ENCODE data around the gene CD248. TPM values are rescaled to one million over a fixed set of nuclear protein-coding genes. Genes with fewer than 3 reads are reported as not detected.
"Not testable (repeated sequence)": the region's sequence is repeated elsewhere in the genome, so short reads cannot be mapped to it uniquely, and the experiment has no call there.

Gene CD248
- total RNA-seq, 1 donor from 2014 or later: 12.3 TPM

GRCh38 chr11:66313321-66314185 lies 3.3 kb downstream of the CD248 start:
- DNase-seq: peak; percentile 41
- intact Hi-C loops (cut with micrococcal nuclease): loop anchor here (5.0 kb wide), 1 partner anchor 74 kb away; no protein-coding TSS in a partner anchor
- peak overlapping the region; percentile 92 for H3K27ac ChIP-seq (replicated peaks)
- H3K4me3 ChIP-seq: peak overlapping the region; percentile 73
- H3K4me1 ChIP-seq: peaks cover 45% of the 10 kb centered on the region
- no peaks in the 10 kb centered on the region for H3K9me3 ChIP-seq (replicated peaks)
- no peaks in the 10 kb centered on the region for H3K36me3 ChIP-seq
- TF ChIP-seq CTCF (IDR thresholded peaks at IDR 0.05; ENCODE audit: borderline replicate concordance): peak; percentile 23
- H3K27me3 ChIP-seq (ENCODE audit: low read depth): no peaks in the 10 kb centered on the region

DNA sequence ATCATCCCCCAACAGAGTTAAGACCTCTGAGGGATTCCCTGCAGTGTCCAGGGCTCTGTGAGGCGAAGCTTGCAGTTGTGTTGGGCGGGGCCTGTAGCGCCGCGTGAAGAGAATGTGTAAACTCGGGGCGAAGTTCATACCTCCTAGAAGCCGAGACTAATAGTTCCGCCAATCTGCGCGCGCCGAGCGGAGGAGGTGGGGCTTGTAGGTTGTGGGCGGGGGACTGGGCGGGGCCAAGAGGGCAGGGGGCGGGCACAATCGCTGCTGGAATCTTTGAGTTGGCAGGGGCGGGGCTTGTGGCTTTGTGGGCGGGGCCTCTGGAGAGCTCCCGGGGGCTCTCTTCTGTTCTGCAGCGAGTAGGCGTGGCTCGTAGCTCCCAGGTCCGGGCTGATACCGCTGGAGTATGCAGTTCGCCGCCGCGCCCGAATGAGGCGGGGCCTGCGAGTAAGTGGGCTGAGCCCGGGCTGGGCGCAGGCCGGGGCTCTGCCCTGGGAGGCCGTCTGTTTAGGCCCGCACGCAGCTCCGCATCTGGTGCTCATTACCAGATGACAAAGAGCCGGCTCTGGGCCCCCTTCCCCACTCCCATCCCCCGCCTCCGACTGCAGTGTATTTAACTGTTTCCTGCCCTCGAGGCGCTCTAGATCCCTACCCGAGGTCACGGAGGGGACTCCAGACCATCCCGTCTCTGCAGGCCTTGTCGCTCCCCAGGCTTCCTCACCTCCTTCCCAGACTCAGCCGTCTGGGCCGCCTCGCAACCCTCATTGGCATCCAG lies 4.1 kb downstream of the CD248 start:
- H3K4me1 ChIP-seq: peaks cover 37% of the 10 kb centered on the region
- TF ChIP-seq CTCF (IDR thresholded peaks at IDR 0.05; ENCODE audit: borderline replicate concordance): no peak
- H3K36me3 ChIP-seq: no peaks in the 10 kb centered on the region
- no peaks in the 10 kb centered on the region for H3K9me3 ChIP-seq (replicated peaks)
- intact Hi-C loops (cut with micrococcal nuclease): loop anchor here (5.0 kb wide), 1 partner anchor 75 kb away; no protein-coding TSS in a partner anchor
- peak; percentile 99 for DNase-seq
- no peaks in the 10 kb centered on the region for H3K27me3 ChIP-seq (ENCODE audit: low read depth)
- peak overlapping the region; percentile 92 for H3K27ac ChIP-seq (replicated peaks)
- H3K4me3 ChIP-seq: peak overlapping the region; percentile 73

- TF ChIP-seq CTCF (IDR thresholded peaks at IDR 0.05; ENCODE audit: borderline replicate concordance): peak; percentile 48
- Histone ChIP-seq H3K36me3 (no peaks in the 10 kb centered on the region), H3K27me3 (ENCODE audit: low read depth) (no peaks in the 10 kb centered on the region), H3K9me3 (replicated peaks) (no peaks in the 10 kb centered on the region), H3K4me3 (peak overlapping the region; percentile 73), H3K4me1 (peaks cover 30% of the 10 kb centered on the region), H3K27ac (replicated peaks) (peak overlapping the region; percentile 92)
- intact Hi-C loops (cut with micrococcal nuclease): loop anchor here (5.0 kb wide), 1 partner anchor 75 kb away; no protein-coding TSS in a partner anchor
- DNase-seq: peak; percentile 93
Measured at GRCh38 chr11:66311965-66312548, 4.8 kb downstream of the CD248 start.

DNA sequence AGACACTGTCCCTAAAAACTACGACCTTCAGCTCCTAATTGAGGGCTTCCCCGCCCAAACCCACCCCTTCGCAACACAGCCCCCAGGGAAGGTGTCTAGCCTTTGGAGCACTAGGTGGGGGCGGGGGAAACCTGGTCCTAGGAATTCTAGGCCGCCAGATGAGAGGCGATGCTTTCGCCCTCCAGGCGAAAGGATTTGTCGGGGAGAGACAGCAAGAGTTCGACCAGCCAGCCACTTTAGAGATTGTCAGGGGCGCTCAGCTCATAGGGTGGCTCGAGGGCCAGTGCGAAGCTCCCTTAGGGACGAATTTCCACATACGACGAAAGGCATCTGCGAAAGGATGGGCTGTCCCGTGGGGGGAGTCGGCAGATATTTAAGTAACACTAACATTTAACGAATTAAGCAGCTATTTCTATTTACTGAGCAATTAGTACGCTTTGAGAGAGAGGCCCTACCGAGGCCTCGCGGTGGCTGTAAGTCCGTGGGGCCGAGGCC lies 5.3 kb downstream of the CD248 start:
- Histone ChIP-seq H3K9me3 (replicated peaks) (no peaks in the 10 kb centered on the region), H3K36me3 (no peaks in the 10 kb centered on the region), H3K27ac (replicated peaks) (peak overlapping the region; percentile 92), H3K4me1 (peaks cover 25% of the 10 kb centered on the region), H3K4me3 (peak overlapping the region; percentile 73), H3K27me3 (ENCODE audit: low read depth) (no peaks in the 10 kb centered on the region)
- intact Hi-C loops (cut with micrococcal nuclease): loop anchor here (5.0 kb wide), 1 partner anchor 76 kb away; no protein-coding TSS in a partner anchor
- DNase-seq: no peak
- TF ChIP-seq CTCF (IDR thresholded peaks at IDR 0.05; ENCODE audit: borderline replicate concordance): peak; percentile 94

- H3K4me3 ChIP-seq; H3K9me3 ChIP-seq (replicated peaks); H3K27me3 ChIP-seq (ENCODE audit: low read depth); DNase-seq; H3K27ac ChIP-seq (replicated peaks); H3K36me3 ChIP-seq: not testable (repeated sequence)
- H3K4me1 ChIP-seq: peaks cover 19% of the 10 kb centered on the region
- intact Hi-C loops (cut with micrococcal nuclease): loop anchor here (5.0 kb wide), 1 partner anchor 76 kb away; no protein-coding TSS in a partner anchor
Measured at GRCh38 chr11:66310803-66311440, 5.9 kb downstream of the CD248 start.
